GM18498 (cell line): Measurements from ENCODE around the gene GRWD1.

Source experiments
- ATAC-seq: cut with Tn5 transposase; IDR thresholded peaks from one replicate; pipeline ENCODE4 v1.9.1; 2021; ENCODE audit warnings: mild to moderate bottlenecking, moderate library complexity; ENCODE audit not compliant: unreplicated experiment

Gene GRWD1

GRCh38 chr19:48445606-48446481 is at the start of gene GRWD1:
Gene GRWD1 (plus strand): TSS chr19:48445983. CDS start chr19:48446006, 23 bp downstream.
- ATAC-seq: peak; percentile 86

GRCh38 chr19:48396016-48396823 is 49.6 kb upstream of the GRWD1 start:
- ATAC-seq: no peak

DNA sequence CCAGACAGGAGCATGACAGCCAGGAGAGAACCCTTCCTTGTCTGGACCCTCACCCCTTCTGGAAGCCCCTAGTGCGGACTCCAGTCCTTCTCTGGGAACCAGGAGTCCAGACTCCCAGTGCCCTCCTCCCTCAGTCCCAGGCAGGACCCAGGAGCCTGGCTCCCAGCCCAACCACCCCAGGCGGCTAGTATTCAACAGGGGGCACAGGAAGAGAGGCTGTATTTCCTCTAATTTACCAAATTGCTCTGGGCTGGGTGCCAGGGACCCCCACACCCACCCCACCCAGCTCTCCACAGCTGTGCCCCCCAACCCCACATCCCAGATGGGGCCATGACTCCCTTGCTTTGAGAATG is 49.0 kb upstream of the GRWD1 start:
- no peak for ATAC-seq

- no peak for ATAC-seq
Observed at GRCh38 chr19:48397263-48398101, 48.3 kb upstream of the GRWD1 start.

- no peak for ATAC-seq
Observed at GRCh38 chr19:48398102-48398374, 47.7 kb upstream of the GRWD1 start.

- ATAC-seq: no peak
Observed at GRCh38 chr19:48398375-48399235, 47.2 kb upstream of the GRWD1 start.

GRCh38 chr19:48400018-48400742 is 45.6 kb upstream of the GRWD1 start:
- no peak for ATAC-seq

DNA sequence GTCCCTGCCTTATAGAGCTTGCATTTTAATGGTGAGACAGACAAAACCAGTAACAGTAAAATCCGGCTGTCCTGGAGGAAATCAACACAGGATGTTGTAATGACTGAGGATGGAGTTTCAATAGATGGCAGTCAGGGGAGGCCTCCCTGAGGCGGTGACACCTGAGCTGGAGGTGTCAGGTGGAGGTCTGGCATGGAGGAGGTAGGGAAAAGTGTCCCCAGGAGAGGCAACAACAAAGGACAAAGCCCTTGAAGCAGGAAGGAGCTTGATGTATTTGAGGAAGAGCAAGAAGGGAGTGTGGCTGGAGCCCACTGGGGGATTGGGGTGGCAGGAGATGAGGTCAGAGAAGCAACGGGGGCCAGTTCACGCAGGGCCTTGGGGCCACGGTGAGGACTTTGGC is 44.5 kb upstream of the GRWD1 start:
- no peak for ATAC-seq

DNA sequence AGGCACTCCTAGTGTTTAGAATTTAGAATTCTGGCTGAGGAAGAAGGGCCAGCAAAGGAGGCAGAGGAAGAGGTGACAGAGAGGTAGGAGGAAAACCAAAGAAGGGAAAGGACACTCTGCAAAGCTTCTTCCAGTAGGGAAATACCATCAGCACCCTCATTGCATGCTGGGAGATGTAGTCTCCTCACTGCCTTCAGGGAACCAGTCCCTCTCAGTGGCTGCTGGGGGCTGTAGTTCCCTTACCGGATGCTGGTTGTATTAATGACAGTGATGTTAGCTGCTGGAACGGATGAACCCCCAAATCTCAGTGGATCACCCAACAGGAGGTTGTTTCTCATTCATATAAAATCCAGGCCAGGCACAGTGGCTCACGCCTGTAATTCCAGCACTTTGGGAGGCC is 42.2 kb upstream of the GRWD1 start:
- ATAC-seq: peak; percentile 72

GRCh38 chr19:48405010-48405659 is 40.6 kb upstream of the GRWD1 start:
- no peak for ATAC-seq

GRCh38 chr19:48405850-48406249 is 39.9 kb upstream of the GRWD1 start:
- ATAC-seq: no peak

DNA sequence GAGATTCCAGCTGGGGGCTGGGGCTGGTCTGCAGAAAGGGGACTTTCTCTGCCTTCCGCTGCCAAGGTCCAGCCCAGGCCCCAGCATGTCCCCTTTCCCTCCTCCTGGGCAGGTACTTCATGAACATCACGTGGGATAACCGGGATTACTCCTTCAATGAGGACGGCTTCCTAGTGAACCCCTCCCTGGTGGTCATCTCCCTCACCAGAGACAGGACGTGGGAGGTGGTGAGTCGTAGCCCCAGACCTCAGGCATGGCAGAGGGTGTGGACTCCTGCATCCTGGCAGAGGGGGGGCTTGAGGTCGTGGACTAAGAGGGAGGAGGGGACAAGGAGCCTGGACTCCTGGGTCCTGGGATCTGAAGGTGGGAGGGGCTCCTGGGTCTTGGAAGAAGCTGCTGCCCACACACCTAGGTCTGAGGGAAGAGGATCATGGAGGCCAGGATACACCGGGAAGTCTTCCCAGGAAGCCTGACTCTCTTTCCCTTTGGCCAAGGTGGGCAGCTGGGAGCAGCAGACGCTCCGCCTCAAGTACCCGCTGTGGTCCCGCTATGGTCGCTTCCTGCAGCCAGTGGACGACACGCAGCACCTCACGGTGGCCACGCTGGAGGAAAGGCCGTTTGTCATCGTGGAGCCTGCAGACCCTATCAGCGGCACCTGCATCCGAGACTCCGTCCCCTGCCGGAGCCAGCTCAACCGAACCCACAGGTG is 31.8 kb upstream of the GRWD1 start:
- no peak for ATAC-seq

DNA sequence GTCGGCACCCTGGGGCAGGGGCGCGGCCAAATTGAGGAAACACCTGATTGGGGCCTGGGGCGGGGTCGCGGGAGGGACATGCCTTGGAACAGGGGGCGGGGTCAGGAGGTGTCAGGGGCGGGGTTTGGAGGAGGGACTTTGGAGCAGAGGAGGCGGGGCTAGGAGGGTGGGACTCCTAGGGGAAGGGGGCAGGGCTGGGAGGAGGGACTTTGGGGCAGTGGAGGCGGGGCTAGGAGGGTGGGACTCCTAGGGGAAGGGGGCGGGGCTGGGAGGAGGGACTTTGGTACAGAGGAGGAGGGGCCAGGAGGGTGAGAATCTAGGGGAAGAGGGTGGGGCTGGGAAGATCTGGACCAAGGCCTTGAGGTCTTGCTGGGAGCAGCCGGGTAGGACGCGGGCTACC is 30.4 kb upstream of the GRWD1 start:
- ATAC-seq: no peak

- no peak for ATAC-seq
Observed at GRCh38 chr19:48415806-48416221, 30.0 kb upstream of the GRWD1 start.

GRCh38 chr19:48417421-48417820 is 28.4 kb upstream of the GRWD1 start:
- ATAC-seq: no peak

DNA sequence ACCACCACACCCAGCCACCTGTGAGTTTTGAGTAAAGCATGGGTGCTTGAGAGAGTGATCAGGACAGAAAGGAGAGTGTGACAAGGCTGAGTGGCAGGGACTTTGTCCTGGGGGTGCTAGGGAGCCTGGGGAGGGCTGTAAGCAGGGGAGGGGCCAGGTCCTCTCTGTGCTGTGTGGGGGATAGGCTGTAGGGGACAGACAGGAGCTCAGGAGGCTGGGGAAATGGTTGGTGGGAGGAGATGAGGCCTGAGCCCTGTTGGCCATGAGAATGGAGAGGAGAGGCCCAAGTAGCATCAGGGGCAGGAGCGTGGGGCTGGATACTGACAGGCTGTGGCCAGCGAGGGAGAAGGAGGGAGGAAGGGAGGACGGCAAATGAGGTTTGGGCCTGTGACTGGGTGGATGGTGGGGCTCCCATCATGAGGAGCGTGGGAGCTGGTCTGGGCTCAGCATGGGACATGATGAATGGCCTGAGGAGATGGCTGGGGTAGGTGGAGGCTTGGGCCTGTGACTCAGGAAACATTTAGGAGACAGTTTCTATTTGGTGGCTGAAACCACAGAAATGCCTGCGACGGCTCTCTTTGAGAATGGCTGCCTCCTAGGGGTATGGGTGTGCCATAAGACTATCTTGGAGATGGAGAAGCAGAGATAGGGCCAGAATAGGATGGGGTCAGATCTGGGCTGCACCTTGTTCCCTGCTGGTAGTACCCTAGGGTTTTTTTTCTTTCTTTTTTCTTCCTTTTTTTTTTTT is 27.3 kb upstream of the GRWD1 start:
- no peak for ATAC-seq

- ATAC-seq: no peak
Observed at GRCh38 chr19:48419158-48419920, 26.4 kb upstream of the GRWD1 start.
